Stomach (tissue), 9 donors: ENCODE data around the gene EML4. TPM values are rescaled to one million over a fixed set of nuclear protein-coding genes. Genes with fewer than 3 reads are reported as not detected.

ENCODE experiments used
- DNase-seq, 2 donors: peaks; one replicate each; pipeline versions ENCODE4 v3.0.0 to v3.0.0-alpha.2; 2013 to 2019
- H3K27ac ChIP-seq, 5 donors: fragments of 200-600 bp in 4 of 5; sonication (generic) in 4 of 5; one replicate each; pipeline ENCODE4 v1.5.1; 2013 to 2019; ENCODE audit warnings: mild to moderate bottlenecking in 1 of 5, moderate library complexity in 1 of 5
- H3K27me3 ChIP-seq, 3 donors: fragments of 200-600 bp; sonication (generic); one replicate each; pipeline ENCODE4 v1.5.1; 2017 to 2019; ENCODE audit warnings: mixed run types in 1 of 3
- H3K36me3 ChIP-seq, 4 donors: fragments of 200-600 bp; sonication (generic); 1 replicate in 3 of 4; 2 replicates in 1 of 4; pipeline ENCODE4 v1.5.1; 2016 to 2019
- H3K4me1 ChIP-seq, 4 donors: fragments of 200-600 bp; sonication (generic); one replicate each; pipeline ENCODE4 v1.5.1; 2016 to 2019
- H3K4me3 ChIP-seq, 4 donors: fragments of 200-600 bp; sonication (generic) in 3 of 4; one replicate each; pipeline ENCODE4 v1.5.1; 2016 to 2019; ENCODE audit warnings: mild to moderate bottlenecking in 1 of 4
- H3K9me3 ChIP-seq, 4 donors: fragments of 200-600 bp; sonication (generic); one replicate each; pipeline ENCODE4 v1.5.1; 2016 to 2019
- EP300 ChIP-seq: sonication (generic); formaldehyde crosslinking; IDR thresholded peaks from one replicate; pipeline ENCODE4 v1.6.1; 2017; ENCODE audit warnings: antibody characterized with exemption
- POLR2A ChIP-seq, 4 donors: fragments of 450-650 bp; IDR thresholded peaks; one replicate each; pipeline ENCODE4 v1.6.1; 2016; ENCODE audit warnings: antibody characterized with exemption in 4 of 4, control low read depth in 2 of 4, mild to moderate bottlenecking in 1 of 4, moderate library complexity in 1 of 4
- POLR2AphosphoS5 ChIP-seq, 3 donors: sonication (generic); formaldehyde crosslinking; IDR thresholded peaks; one replicate each; pipeline ENCODE4 v1.6.1; 2016; ENCODE audit warnings: antibody characterized with exemption in 3 of 3
- WGBS, 5 donors: extraction: QIAGEN DNeasy Blood & Tissue Kit in 3 of 5; methylation state at CpG; one replicate each; pipeline versions ENCODE4 v1.1.5 to v1.1.7; 2013 to 2018; 5-methylcytosine and 5-hydroxymethylcytosine counted together
- intact Hi-C: fragments of 100-400 bp; cut with DNase I; formaldehyde crosslinking; loops from one replicate; pipeline ENCODE4 v1.15.1; 2023; ENCODE audit warnings: low total_unique reads
- polyA plus RNA-seq, 3 donors: library from polyadenylated mRNA; stranded (reverse); fragments of 200-250 nt; gene quantifications; one replicate each; pipeline ENCODE4 v1.2.3, GENCODE V29; 2013
- total RNA-seq, 5 donors: library from RNA; depleted of rRNA; stranded (reverse); fragments of >200 nt; gene quantifications; one replicate each; pipeline versions ENCODE4 v1.1.0 to v1.2.3, GENCODE V29; 2014 to 2016
- TF ChIP-seq, protein P1 (sequence below), 7 experiments: fragments of 450-650 bp in 4 of 7; fragments of 200-600 bp in 3 of 7; sonication (generic) in 3 of 7; IDR thresholded peaks; one replicate each; pipeline ENCODE4 v1.5.1; 2016 to 2019; ENCODE audit warnings: antibody characterized with exemption in 7 of 7, control low read depth in 2 of 7, mild to moderate bottlenecking in 1 of 7
- donor health status: healthy with polysubstance abuse.
- donor health status: Bipolar disorder and iron deficiency.
- donor health status: healthy.

Gene EML4
- total and polyA plus RNA-seq, 8 donors = 10.2 to 292 (median 28.6) TPM

DNA sequence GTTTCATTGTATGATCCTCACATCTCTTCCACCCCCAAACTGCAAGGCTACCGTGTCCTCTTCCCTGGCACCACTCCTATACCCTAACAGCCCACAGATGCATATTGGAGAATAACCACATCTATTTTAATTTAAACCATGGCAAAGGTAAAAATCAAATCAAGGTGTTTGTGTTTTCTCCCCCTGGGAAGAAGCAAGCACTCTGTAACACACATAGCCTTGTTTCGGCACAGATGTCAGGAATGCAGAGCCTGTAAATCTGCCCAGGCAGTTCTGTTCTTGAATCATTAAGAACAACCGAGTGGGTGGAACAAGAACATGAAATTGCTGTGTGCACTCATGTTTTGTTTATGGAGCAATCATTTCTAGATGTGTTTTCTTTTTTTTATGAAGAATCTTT is 198.7 kb downstream of the EML4 start:
- no peak overlapping the region for H3K27ac ChIP-seq
- no peaks in the 10 kb centered on the region for H3K9me3 ChIP-seq
- DNase-seq = no peak
- WGBS, 5 donors = 61 to 70% (median 66%) methylated on average over 3 of the region's 3 CpGs
- H3K27me3 ChIP-seq = no peaks in the 10 kb centered on the region
- peaks cover 0 to 9% (median 3%) of the 10 kb centered on the region in 4 donors for H3K4me1 ChIP-seq
- intact Hi-C loops = no loop called here
- TF ChIP-seq POLR2AphosphoS5 (IDR thresholded peaks at IDR 0.05) = no peak
- no peak overlapping the region for H3K4me3 ChIP-seq
- H3K36me3 ChIP-seq = no peaks in the 10 kb centered on the region

DNA sequence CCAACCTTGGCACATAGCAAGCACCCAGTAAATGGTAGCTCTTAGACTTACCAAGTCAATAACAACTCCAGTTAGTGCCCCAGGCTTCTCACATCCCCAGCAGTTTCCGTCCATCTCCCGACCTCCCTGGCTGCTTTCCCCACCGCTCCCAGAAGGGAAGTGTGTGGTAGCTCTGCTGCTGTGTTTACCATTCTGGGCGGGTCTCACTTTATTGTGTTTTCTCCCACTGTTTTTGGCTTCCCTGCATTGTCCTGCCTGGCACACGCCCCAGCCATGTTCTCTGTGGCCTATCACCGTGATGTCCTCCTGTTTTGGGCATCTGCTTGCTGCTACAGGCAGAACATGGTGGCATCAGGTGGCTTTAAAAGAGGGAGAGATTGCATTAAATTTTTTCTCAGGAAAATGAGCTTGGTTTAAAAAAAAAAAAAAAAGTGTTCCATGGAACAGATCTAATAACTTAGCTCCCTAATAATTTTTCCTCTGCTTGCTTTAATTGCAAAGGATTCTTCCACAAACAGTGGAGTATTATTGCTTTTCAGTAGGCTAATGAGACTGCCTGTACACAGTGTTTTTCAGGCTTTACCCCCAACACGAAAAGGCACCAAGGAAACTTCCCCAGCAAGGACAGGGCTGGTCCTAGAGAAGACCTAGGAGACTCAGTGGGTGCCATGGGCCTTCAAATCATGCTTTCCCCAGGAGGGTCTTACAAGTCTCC is 199.8 kb downstream of the EML4 start:
- Histone ChIP-seq H3K27me3 (no peaks in the 10 kb centered on the region), H3K4me1 (peaks cover 0 to 9% (median 3%) of the 10 kb centered on the region in 4 donors), H3K4me3 (no peak overlapping the region), H3K9me3 (no peaks in the 10 kb centered on the region), H3K36me3 (no peaks in the 10 kb centered on the region), H3K27ac (peak overlapping the region in 1 of 5 donors; percentile 33)
- 34 to 54% (median 46%) methylated on average over 7 of the region's 7 CpGs for WGBS, 5 donors
- TF ChIP-seq, protein P1, sequence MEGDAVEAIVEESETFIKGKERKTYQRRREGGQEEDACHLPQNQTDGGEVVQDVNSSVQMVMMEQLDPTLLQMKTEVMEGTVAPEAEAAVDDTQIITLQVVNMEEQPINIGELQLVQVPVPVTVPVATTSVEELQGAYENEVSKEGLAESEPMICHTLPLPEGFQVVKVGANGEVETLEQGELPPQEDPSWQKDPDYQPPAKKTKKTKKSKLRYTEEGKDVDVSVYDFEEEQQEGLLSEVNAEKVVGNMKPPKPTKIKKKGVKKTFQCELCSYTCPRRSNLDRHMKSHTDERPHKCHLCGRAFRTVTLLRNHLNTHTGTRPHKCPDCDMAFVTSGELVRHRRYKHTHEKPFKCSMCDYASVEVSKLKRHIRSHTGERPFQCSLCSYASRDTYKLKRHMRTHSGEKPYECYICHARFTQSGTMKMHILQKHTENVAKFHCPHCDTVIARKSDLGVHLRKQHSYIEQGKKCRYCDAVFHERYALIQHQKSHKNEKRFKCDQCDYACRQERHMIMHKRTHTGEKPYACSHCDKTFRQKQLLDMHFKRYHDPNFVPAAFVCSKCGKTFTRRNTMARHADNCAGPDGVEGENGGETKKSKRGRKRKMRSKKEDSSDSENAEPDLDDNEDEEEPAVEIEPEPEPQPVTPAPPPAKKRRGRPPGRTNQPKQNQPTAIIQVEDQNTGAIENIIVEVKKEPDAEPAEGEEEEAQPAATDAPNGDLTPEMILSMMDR (IDR thresholded peaks at IDR 0.05) = no peak
- TF ChIP-seq POLR2AphosphoS5 (IDR thresholded peaks at IDR 0.05) (no peak), EP300 (no peak)
- peak in 1 of 2 donors; percentile 55 for DNase-seq
- intact Hi-C loops = no loop called here

DNA sequence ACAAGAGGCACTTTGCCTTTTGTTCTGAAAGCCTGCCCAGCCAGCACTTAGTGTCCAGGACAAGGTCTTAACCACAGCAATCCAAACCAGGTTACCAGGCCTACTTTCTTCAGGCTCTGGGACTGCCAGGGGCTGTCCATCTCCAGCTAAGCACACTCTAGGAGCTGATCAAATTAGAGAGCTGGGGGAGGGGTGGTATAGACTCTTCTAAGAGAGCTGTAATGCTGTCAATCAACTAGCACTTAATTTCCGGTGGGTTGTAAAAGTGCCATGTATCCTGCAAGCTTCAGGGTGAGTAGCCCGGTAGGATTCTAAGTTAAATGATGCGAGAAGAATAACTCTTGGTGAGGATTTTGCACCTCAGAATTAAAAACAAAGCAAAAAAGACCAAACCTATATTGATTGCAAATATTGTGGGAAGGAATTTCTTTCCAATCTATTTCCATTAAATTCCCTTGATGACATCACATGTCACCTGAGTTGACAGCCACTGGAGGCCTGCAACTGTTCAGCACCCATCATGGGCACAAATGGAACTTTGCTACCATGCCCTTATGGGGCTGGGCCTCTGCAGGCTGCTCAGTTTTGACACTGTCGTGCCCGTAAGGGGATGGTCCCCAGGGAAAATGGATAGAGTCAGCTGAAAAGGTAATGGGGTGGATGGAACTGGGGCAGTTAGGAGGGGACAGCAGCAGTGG is 200.5 kb downstream of the EML4 start:
- TF ChIP-seq POLR2AphosphoS5 (IDR thresholded peaks at IDR 0.05) (no peak), EP300 (no peak), POLR2A (IDR thresholded peaks at IDR 0.05) (no peak)
- TF ChIP-seq, protein P1 (IDR thresholded peaks at IDR 0.05) = no peak
- Histone ChIP-seq H3K27me3 (no peaks in the 10 kb centered on the region), H3K9me3 (no peaks in the 10 kb centered on the region), H3K4me1 (peaks cover 0 to 9% (median 3%) of the 10 kb centered on the region in 4 donors), H3K27ac (no peak overlapping the region), H3K36me3 (no peaks in the 10 kb centered on the region), H3K4me3 (no peak overlapping the region)
- DNase-seq = peak in 1 of 2 donors; percentile 37
- WGBS, 5 donors = 90 to 97% (median 94%) methylated on average over 5 of the region's 5 CpGs
- intact Hi-C loops = no loop called here

DNA sequence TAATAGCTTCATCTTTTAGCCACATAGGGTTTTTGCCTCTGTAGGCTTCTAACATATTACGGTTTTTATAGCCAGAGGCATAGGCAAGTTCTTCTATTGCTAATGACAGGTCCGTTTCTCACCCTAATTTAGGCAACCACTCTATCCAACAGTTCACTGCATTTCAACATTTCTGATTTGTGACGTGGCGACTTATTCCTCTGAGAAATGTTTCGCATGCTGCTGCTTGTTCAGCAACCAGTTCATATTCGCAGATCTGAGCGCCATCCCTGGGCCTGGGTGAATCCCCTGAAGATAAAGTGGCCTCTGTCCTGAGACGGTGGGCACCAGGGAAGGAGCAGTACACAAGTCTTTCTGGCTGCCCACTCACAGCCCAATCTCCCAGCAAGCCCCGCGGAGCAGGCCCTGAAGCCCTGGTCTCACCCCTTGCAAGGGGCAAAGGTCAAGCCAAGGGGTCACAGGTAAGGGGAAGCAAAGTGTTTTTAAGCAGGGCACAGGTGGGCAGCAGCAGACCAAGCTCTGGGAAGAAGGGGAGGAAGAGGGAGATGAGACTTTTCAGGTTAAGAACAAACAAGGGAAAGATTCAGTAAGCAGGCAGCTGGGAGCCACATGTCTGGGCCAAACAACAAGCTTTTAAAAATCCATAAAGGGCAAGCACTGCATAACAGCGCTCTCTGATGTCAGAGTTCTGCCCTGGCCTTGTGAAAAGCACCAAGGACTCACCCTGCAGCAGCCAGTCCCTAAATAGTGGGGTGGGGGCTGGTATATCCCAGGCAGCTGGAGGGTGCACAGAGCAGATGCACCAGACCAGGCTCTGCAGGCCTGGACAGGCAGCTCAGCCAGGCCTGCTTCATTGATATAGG is 202.7 kb downstream of the EML4 start:
- WGBS, 5 donors = 88 to 93% (median 91%) methylated on average over 11 of the region's 11 CpGs
- Histone ChIP-seq H3K4me1 (peaks cover 0 to 9% (median 3%) of the 10 kb centered on the region in 4 donors), H3K27me3 (no peaks in the 10 kb centered on the region), H3K4me3 (no peak overlapping the region), H3K9me3 (no peaks in the 10 kb centered on the region), H3K27ac (no peak overlapping the region), H3K36me3 (no peaks in the 10 kb centered on the region)
- TF ChIP-seq POLR2A (IDR thresholded peaks at IDR 0.05) = no peak
- TF ChIP-seq EP300 = no peak
- TF ChIP-seq POLR2AphosphoS5 (IDR thresholded peaks at IDR 0.05) = no peak
- TF ChIP-seq, protein P1 (IDR thresholded peaks at IDR 0.05) = no peak
- DNase-seq = peak in 1 of 2 donors; percentile 59
- intact Hi-C loops = no loop called here
